GM18505 (cell line): Measurements from ENCODE around the gene CDC5L.

ENCODE experiments used
- ATAC-seq: cut with Tn5 transposase; IDR thresholded peaks from one replicate; pipeline ENCODE4 v1.9.1; 2021; ENCODE audit not compliant: unreplicated experiment
- POLR2A ChIP-seq: IDR thresholded peaks from 4 replicates; pipeline ENCODE4 v1.6.1; 2011; ENCODE audit warnings: borderline replicate concordance; ENCODE audit not compliant: insufficient read depth, insufficient read length; ENCODE audit errors: extremely low read depth

Gene CDC5L

GRCh38 chr6:44462797-44463727 is 75.6 kb downstream of the CDC5L start:
- ATAC-seq: no peak
- TF ChIP-seq POLR2A: no peak

- TF ChIP-seq POLR2A: no peak
- no peak for ATAC-seq
These were observed 76.4 kb downstream of the CDC5L start for GRCh38 chr6:44463728-44464450.

- TF ChIP-seq POLR2A: no peak
These were observed 77.2 kb downstream of the CDC5L start for GRCh38 chr6:44464527-44465310.

GRCh38 chr6:44466955-44467354 is 79.4 kb downstream of the CDC5L start:
- ATAC-seq: no peak
- TF ChIP-seq POLR2A: no peak

More at GRCh38 chr6:44464527-44465310, 77.2 kb downstream of the CDC5L start:
- ATAC-seq: no peak

- ATAC-seq: no peak
- no peak for TF ChIP-seq POLR2A
These were observed 81.3 kb downstream of the CDC5L start for GRCh38 chr6:44468835-44469234.

- no peak for ATAC-seq
- TF ChIP-seq POLR2A: no peak
These were observed 82.6 kb downstream of the CDC5L start for GRCh38 chr6:44470115-44470464.

GRCh38 chr6:44470746-44471145 is 83.2 kb downstream of the CDC5L start:
- TF ChIP-seq POLR2A: no peak
- ATAC-seq: no peak

- TF ChIP-seq POLR2A: no peak
- no peak for ATAC-seq
These were observed 83.9 kb downstream of the CDC5L start for GRCh38 chr6:44471271-44471981.

- TF ChIP-seq POLR2A: no peak
These were observed 84.9 kb downstream of the CDC5L start for GRCh38 chr6:44472250-44472945.

GRCh38 chr6:44473393-44474189 is 86.1 kb downstream of the CDC5L start:
- no peak for TF ChIP-seq POLR2A
- no peak for ATAC-seq

More at GRCh38 chr6:44472250-44472945, 84.9 kb downstream of the CDC5L start:
- no peak for ATAC-seq

- no peak for ATAC-seq
- no peak for TF ChIP-seq POLR2A
These were observed 86.7 kb downstream of the CDC5L start for GRCh38 chr6:44474190-44474631.
